GM23248 (cell line): ENCODE measurements around the gene MAN1B1.

Experiments
- EZH2 ChIP-seq: fragments of 200-600 bp; sonication (generic); IDR thresholded peaks from 2 replicates; pipeline ENCODE4 v1.6.1; 2018; ENCODE audit warnings: antibody characterized with exemption, mild to moderate bottlenecking; ENCODE audit not compliant: insufficient read depth, poor library complexity, severe bottlenecking
- EZH2phosphoT487 ChIP-seq: fragments of 200-600 bp; sonication (generic); IDR thresholded peaks from 2 replicates; pipeline ENCODE4 v1.6.1; 2018; ENCODE audit warnings: antibody characterized with exemption, moderate library complexity, mild to moderate bottlenecking, low read depth; ENCODE audit not compliant: insufficient read depth

DNA sequence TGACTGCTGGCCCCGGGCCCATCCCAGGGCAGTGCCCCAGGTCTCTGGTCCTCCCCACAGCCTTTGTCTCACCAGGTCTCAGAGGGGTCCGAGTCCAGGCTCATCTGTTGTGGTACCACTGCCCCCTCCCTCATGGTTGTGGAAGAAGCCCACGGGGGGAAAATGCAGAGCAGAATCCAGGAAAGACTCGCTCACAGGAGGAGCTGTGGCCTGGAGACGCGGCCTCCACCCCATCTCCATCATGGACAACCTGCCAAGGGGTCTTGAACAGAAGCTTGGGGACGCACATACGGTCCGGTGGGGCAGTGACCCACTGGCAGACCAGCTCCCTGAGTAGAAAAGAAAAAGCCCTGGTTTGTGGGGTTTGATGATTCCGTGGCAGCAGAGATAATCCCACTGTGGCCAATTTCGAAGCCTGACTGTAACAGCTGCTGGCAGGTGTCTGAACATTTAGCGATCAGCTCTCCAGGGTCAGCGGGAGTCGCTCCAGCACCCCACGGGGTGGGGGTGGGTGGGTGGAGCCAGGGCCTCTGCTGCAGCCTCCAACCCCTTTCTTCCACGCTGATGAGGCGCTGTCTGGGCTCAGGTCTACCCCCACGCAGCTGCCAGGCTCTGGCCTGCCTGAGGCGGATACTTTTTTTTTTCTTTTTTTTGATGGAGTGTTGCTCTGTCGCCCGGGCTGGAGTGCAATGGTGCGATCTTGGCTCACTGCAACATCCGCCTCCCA lies 50.3 kb downstream of the MAN1B1 start:
- no peak for TF ChIP-seq EZH2phosphoT487
- no peak for TF ChIP-seq EZH2
